Measurements from ENCODE around the gene SLC25A48.

The SLC25A48 gene

GRCh38 chr5:135868681-135869080 lies 34.2 kb downstream of the SLC25A48 start:
- H3K4me3 ChIP-seq (ENCODE audit: low read depth, low read length), result no peak overlapping the region
- in situ Hi-C loops (cut with HindIII; ENCODE audit: low sequenced_read_pairs), result no loop called here
- no peak for DNase-seq (ENCODE audit: low read depth)
- TF ChIP-seq CTCF (IDR thresholded peaks at IDR 0.05; ENCODE audit: low read depth, low read length, missing control alignments), result no peak

- in situ Hi-C loops (cut with HindIII; ENCODE audit: low sequenced_read_pairs), result no loop called here
- no peak for DNase-seq (ENCODE audit: low read depth)
- TF ChIP-seq CTCF (IDR thresholded peaks at IDR 0.05; ENCODE audit: low read depth, low read length, missing control alignments), result no peak
- H3K4me3 ChIP-seq (ENCODE audit: low read depth, low read length), result no peak overlapping the region
Measured at GRCh38 chr5:135869276-135869675, 34.8 kb downstream of the SLC25A48 start.

- in situ Hi-C loops (cut with HindIII; ENCODE audit: low sequenced_read_pairs), result no loop called here
- no peak for TF ChIP-seq CTCF (IDR thresholded peaks at IDR 0.05; ENCODE audit: low read depth, low read length, missing control alignments)
- DNase-seq (ENCODE audit: low read depth), result no peak
- H3K4me3 ChIP-seq (ENCODE audit: low read depth, low read length), result no peak overlapping the region
Measured at GRCh38 chr5:135869935-135870334, 35.5 kb downstream of the SLC25A48 start.

GRCh38 chr5:135871268-135871915 lies 36.9 kb downstream of the SLC25A48 start:
- in situ Hi-C loops (cut with HindIII; ENCODE audit: low sequenced_read_pairs), result no loop called here
- DNase-seq (ENCODE audit: low read depth), result no peak
- TF ChIP-seq CTCF (IDR thresholded peaks at IDR 0.05; ENCODE audit: low read depth, low read length, missing control alignments), result no peak
- H3K4me3 ChIP-seq (ENCODE audit: low read depth, low read length), result no peak overlapping the region

GRCh38 chr5:135873831-135874230 lies 39.4 kb downstream of the SLC25A48 start:
- no peak for DNase-seq (ENCODE audit: low read depth)
- no peak overlapping the region for H3K4me3 ChIP-seq (ENCODE audit: low read depth, low read length)
- no peak for TF ChIP-seq CTCF (IDR thresholded peaks at IDR 0.05; ENCODE audit: low read depth, low read length, missing control alignments)
- in situ Hi-C loops (cut with HindIII; ENCODE audit: low sequenced_read_pairs), result no loop called here

DNA sequence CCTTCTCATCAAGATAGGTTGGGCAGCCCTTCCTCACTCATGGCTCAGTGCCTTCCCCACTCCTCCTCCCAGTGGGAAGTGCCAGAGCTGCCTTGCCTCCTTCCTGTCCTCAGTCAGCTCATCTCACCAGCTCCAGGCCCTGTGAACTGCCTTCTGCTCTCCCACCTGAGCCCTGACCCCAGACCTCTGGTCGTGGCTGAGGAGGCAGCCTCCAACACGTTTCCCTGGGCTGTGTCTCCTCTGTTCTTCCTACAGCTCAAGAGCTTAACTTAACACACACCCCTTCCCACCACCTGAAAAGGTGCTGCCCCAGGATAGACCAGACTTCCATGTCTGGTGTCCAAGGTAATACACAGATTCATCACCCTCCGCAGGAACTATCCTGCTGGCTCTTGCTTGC lies 40.0 kb downstream of the SLC25A48 start:
- in situ Hi-C loops (cut with HindIII; ENCODE audit: low sequenced_read_pairs), result no loop called here
- no peak for TF ChIP-seq CTCF (IDR thresholded peaks at IDR 0.05; ENCODE audit: low read depth, low read length, missing control alignments)
- no peak overlapping the region for H3K4me3 ChIP-seq (ENCODE audit: low read depth, low read length)
- DNase-seq (ENCODE audit: low read depth), result no peak
